HG03378 (cell line): ENCODE measurements around the gene MRPS24.
"Not testable (repeated sequence)": the region's sequence is repeated elsewhere in the genome, so short reads cannot be mapped to it uniquely, and the experiment has no call there.

Experiments
- ATAC-seq: cut with Tn5 transposase; IDR thresholded peaks from one replicate; pipeline ENCODE4 v1.9.1; 2021; ENCODE audit warnings: mild to moderate bottlenecking, moderate library complexity; ENCODE audit not compliant: unreplicated experiment

Gene MRPS24

DNA sequence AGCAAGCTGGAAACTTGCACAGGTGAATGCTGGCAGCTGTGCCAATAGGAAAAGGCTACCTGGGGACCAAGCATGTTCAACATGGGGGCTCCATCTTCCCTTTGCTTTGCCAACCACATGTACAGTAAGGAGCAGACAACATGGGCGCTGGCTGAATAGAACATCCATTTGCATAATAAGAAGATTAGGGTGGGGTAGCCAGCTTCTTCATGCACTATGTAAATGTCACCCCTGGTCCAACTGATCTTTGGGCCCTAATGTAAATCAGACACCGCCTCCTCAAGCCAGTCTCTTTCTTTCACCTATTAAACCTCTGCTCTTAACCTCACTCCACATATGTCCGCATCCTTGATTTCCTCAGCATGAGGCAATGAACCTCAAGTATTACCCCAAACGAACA lies 26.0 kb downstream of the MRPS24 start:
- no peak for ATAC-seq

- no peak for ATAC-seq
These were observed 31.1 kb downstream of the MRPS24 start for GRCh38 chr7:43838201-43838658.

- peak; percentile 57 for ATAC-seq
These were observed 34.7 kb downstream of the MRPS24 start for GRCh38 chr7:43834463-43835251.

- not testable (repeated sequence) for ATAC-seq
These were observed 38.4 kb downstream of the MRPS24 start for GRCh38 chr7:43830917-43831316.

- ATAC-seq = no peak
These were observed 43.9 kb downstream of the MRPS24 start for GRCh38 chr7:43825391-43825808.

GRCh38 chr7:43824963-43825362 lies 44.4 kb downstream of the MRPS24 start:
- no peak for ATAC-seq

DNA sequence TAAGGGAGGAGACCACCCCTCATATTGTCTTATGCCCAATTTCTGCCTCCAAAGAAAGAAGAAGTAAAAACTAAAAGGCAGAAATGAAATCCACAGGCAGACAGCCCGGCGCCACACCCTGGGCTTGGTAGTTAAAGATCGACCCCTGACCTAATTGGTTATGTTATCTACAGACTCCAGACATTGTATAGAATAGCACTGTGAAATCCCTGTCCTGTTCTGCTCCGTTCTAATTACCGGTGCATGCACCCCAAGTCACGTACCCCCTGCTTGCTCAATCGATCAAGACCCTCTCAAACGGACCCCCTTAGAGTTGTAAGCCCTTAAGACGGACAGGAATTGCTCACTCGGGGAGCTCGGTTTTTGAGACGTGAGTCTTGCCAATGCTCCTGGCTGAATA lies 44.8 kb downstream of the MRPS24 start:
- ATAC-seq = not testable (repeated sequence)

DNA sequence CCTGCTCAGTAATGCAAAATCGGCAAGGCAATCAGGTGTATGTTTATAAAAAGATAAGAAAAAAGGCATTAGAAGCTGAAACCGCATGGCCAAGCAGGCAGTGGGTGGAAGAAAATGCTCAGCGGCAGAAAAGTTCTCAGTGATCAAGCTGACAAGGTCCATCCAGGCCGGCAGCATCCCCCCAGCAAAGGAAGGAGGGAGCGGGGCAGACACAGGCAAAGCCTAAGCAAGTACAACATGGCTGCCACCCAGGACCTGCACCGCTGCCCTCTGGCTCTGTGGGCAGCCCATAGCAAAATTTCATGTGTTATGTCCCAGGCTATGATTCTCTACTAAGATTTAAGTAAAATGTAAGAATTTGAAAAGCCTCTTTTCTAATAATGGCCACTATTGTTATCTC lies 45.4 kb downstream of the MRPS24 start:
- ATAC-seq = no peak

DNA sequence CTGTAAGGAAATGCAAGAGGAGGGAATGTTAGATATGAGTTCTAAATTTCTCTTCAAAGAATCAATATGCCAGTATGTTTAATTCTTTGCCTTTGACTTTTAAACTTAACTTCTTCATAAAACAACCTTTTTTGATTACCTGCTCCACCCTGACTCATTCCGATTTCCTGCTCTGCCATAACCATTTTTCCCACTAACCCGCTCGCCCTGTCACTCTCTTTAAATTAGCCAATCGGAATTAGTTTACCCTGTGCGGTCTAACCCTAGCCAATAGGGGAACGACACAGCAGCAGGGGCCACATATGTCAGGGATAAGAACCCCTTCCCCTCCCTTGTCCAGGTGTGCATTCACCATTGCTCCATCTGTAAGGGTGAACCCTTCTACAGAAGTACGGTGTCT lies 45.9 kb downstream of the MRPS24 start:
- ATAC-seq = not testable (repeated sequence)
